IMR-90 (cell line): Measurements from ENCODE around the gene DNAJC5. TPM values are rescaled to one million over a fixed set of nuclear protein-coding genes. Genes with fewer than 3 reads are reported as not detected.

Experiments used
- ATAC-seq: fragments of 200-7000 bp; cut with Tn5 transposase; 2 replicates; pipeline ENCODE4 v1.9.1; 2020; ENCODE audit warnings: low read depth, mild to moderate bottlenecking, moderate library complexity
- BruUV-seq: library from RNA; stranded (reverse); fragments of 400-500 nt; replicated peaks from 2 replicates; lab custom pipeline; 2021; lab: Mats Ljungman, UMichigan
- CTCF ChIA-PET: fragments of 300-600 bp; formaldehyde crosslinking; extraction: SDS; loops from one replicate; lab custom pipeline; 2021; ENCODE audit warnings: antibody characterized with exemption; lab: Yijun Ruan, JAX
- POLR2A ChIA-PET: fragments of 300-600 bp; sonication (Branson Sonifier 250); formaldehyde crosslinking; loops from one replicate; lab custom pipeline; 2022; ENCODE audit warnings: antibody characterized with exemption; ENCODE audit not compliant: unreplicated experiment; lab: Charles Lee
- DNase-seq: peaks from one replicate; pipeline ENCODE4 v3.0.0; 2013
- H2AFZ ChIP-seq: replicated peaks from 2 replicates; pipeline ENCODE3; 2013; ENCODE audit warnings: low read length, mild to moderate bottlenecking; ENCODE audit not compliant: poor library complexity
- H2AK5ac ChIP-seq: 2 replicates; pipeline ENCODE4 v1.6.1; 2013; ENCODE audit warnings: low read depth, low read length, inconsistent platforms
- H2AK9ac ChIP-seq: replicated peaks from 2 replicates; pipeline ENCODE3; 2013; ENCODE audit warnings: mild to moderate bottlenecking, low read depth, low read length, moderate library complexity; ENCODE audit not compliant: poor library complexity
- H2BK120ac ChIP-seq: 2 replicates; pipeline ENCODE4 v1.6.1; 2013; ENCODE audit warnings: low read depth, low read length, inconsistent platforms
- H2BK15ac ChIP-seq: 3 replicates; pipeline ENCODE4 v1.6.1; 2013; ENCODE audit warnings: low read depth, low read length, inconsistent platforms
- H2BK20ac ChIP-seq: 2 replicates; pipeline ENCODE4 v1.6.1; 2013; ENCODE audit warnings: low read depth, mild to moderate bottlenecking, inconsistent platforms, low read length, moderate library complexity
- H2BK5ac ChIP-seq: 2 replicates; pipeline ENCODE4 v1.6.1; 2013; ENCODE audit warnings: mild to moderate bottlenecking, low read depth, low read length, inconsistent platforms; ENCODE audit not compliant: poor library complexity, severe bottlenecking
- H3K14ac ChIP-seq: replicated peaks from 2 replicates; pipeline ENCODE4 v1.6.1; 2013; ENCODE audit warnings: low read depth, low read length, inconsistent platforms
- H3K18ac ChIP-seq: 2 replicates; pipeline ENCODE4 v1.6.1; 2013; ENCODE audit warnings: low read depth, low read length, control low read depth
- H3K23ac ChIP-seq: 2 replicates; pipeline ENCODE4 v1.6.1; 2013; ENCODE audit warnings: low read depth, low read length, inconsistent platforms
- H3K27ac ChIP-seq: 2 replicates; pipeline ENCODE4 v1.5.1; 2013; ENCODE audit warnings: mild to moderate bottlenecking, control low read depth, low read length; ENCODE audit not compliant: insufficient read depth
- H3K27me3 ChIP-seq: 2 replicates; pipeline ENCODE4 v1.6.1; 2013; ENCODE audit warnings: low read length; ENCODE audit not compliant: control insufficient read depth, insufficient read depth
- H3K36me3 ChIP-seq: 2 replicates; pipeline ENCODE4 v1.6.1; 2013; ENCODE audit warnings: low read length, mixed read lengths; ENCODE audit not compliant: control insufficient read depth, insufficient read depth
- H3K4ac ChIP-seq: 2 replicates; pipeline ENCODE4 v1.6.1; 2013; ENCODE audit warnings: low read depth, low read length, inconsistent platforms
- H3K4me1 ChIP-seq: 2 replicates; pipeline ENCODE4 v1.6.1; 2013; ENCODE audit warnings: low read length, mixed read lengths; ENCODE audit not compliant: control insufficient read depth, insufficient read depth
- H3K4me2 ChIP-seq: 2 replicates; pipeline ENCODE4 v1.6.1; 2013; ENCODE audit warnings: low read depth, mild to moderate bottlenecking, control low read depth, low read length, moderate library complexity
- H3K4me3 ChIP-seq: 2 replicates; pipeline ENCODE4 v1.5.1; 2013; ENCODE audit warnings: low read depth, mild to moderate bottlenecking, control low read depth, low read length, moderate library complexity; ENCODE audit not compliant: insufficient read depth
- H3K56ac ChIP-seq: 2 replicates; pipeline ENCODE4 v1.6.1; 2013; ENCODE audit warnings: low read length, inconsistent platforms; ENCODE audit not compliant: insufficient read depth; ENCODE audit errors: extremely low read depth
- H3K79me1 ChIP-seq, 2 experiments: 2 replicates each; pipeline ENCODE4 v1.6.1; 2013; ENCODE audit warnings: low read length in 2 of 2, inconsistent platforms in 1 of 2, low read depth in 1 of 2
- H3K9ac ChIP-seq: 2 replicates; pipeline ENCODE4 v1.6.1; 2013; ENCODE audit warnings: low read depth, low read length, control low read depth
- H3K9me1 ChIP-seq: 2 replicates; pipeline ENCODE4 v1.6.1; 2013; ENCODE audit warnings: low read length, inconsistent platforms; ENCODE audit not compliant: insufficient read depth
- H3K9me3 ChIP-seq: 2 replicates; pipeline ENCODE4 v1.6.1; 2013; ENCODE audit warnings: low read length; ENCODE audit not compliant: control insufficient read depth, insufficient read depth
- H4K20me1 ChIP-seq: 2 replicates; pipeline ENCODE4 v1.6.1; 2013; ENCODE audit warnings: low read length, inconsistent platforms; ENCODE audit not compliant: insufficient read depth
- H4K5ac ChIP-seq: 2 replicates; pipeline ENCODE4 v1.6.1; 2013; ENCODE audit warnings: mild to moderate bottlenecking, low read depth, low read length, control low read depth
- H4K8ac ChIP-seq, 2 experiments: 2 replicates each; pipeline ENCODE4 v1.6.1; 2013; ENCODE audit warnings: low read depth in 2 of 2, low read length in 2 of 2, control low read depth in 1 of 2, inconsistent platforms in 1 of 2
- H4K91ac ChIP-seq: 2 replicates; pipeline ENCODE4 v1.6.1; 2013; ENCODE audit warnings: low read depth, low read length, inconsistent platforms; ENCODE audit not compliant: insufficient read depth
- BHLHE40 ChIP-seq: fragments of 150-350 bp; IDR thresholded peaks from 2 replicates; pipeline ENCODE4 v1.6.1; 2016; ENCODE audit warnings: mild to moderate bottlenecking, low read depth, low read length
- CEBPB ChIP-seq: IDR thresholded peaks from 2 replicates; pipeline ENCODE4 v1.6.1; 2012; ENCODE audit warnings: low read depth, low read length, improper control_type of control experiment
- CHD1 ChIP-seq: IDR thresholded peaks from 2 replicates; pipeline ENCODE4 v1.6.1; 2012; ENCODE audit warnings: low read depth, low read length, improper control_type of control experiment
- FOS ChIP-seq: fragments of 150-350 bp; IDR thresholded peaks from 2 replicates; pipeline ENCODE4 v1.6.1; 2016; ENCODE audit warnings: low read depth, low read length
- MAFK ChIP-seq: IDR thresholded peaks from 2 replicates; pipeline ENCODE4 v1.6.1; 2012; ENCODE audit warnings: low read depth, low read length, improper control_type of control experiment
- MAZ ChIP-seq: IDR thresholded peaks from 2 replicates; pipeline ENCODE4 v1.6.1; 2012; ENCODE audit warnings: low read depth, mild to moderate bottlenecking, low read length, improper control_type of control experiment, moderate library complexity, borderline replicate concordance
- MXI1 ChIP-seq: IDR thresholded peaks from 2 replicates; pipeline ENCODE4 v1.6.1; 2012; ENCODE audit warnings: low read depth, mild to moderate bottlenecking, low read length, moderate library complexity, borderline replicate concordance
- NFE2L2 ChIP-seq: fragments of 150-350 bp; IDR thresholded peaks from 2 replicates; pipeline ENCODE4 v1.6.1; 2016; ENCODE audit warnings: low read depth, mild to moderate bottlenecking, low read length
- POLR2A ChIP-seq: IDR thresholded peaks from 2 replicates; pipeline ENCODE4 v1.6.1; 2012; ENCODE audit warnings: mild to moderate bottlenecking, low read depth, low read length
- RAD21 ChIP-seq: IDR thresholded peaks from 2 replicates; pipeline ENCODE4 v1.6.1; 2012; ENCODE audit warnings: low read length, improper control_type of control experiment
- RCOR1 ChIP-seq: IDR thresholded peaks from 2 replicates; pipeline ENCODE4 v1.6.1; 2012; ENCODE audit warnings: mild to moderate bottlenecking, low read length, improper control_type of control experiment; ENCODE audit not compliant: insufficient replicate concordance
- RFX5 ChIP-seq: IDR thresholded peaks from 2 replicates; pipeline ENCODE4 v1.8.0; 2012; ENCODE audit warnings: low read depth, mild to moderate bottlenecking, low read length, moderate library complexity
- SMC3 ChIP-seq: fragments of 150-350 bp; IDR thresholded peaks from 2 replicates; pipeline ENCODE4 v1.6.1; 2016; ENCODE audit warnings: low read depth, mild to moderate bottlenecking, antibody characterized with exemption, low read length, moderate library complexity
- WGBS, 2 experiments: methylation state at CpG; one replicate each; pipeline versions ENCODE4 v1.1.5 to v1.1.7; 2013; ENCODE audit warnings: missing lambda C conversion rate in 2 of 2; ENCODE audit not compliant: insufficient read length in 1 of 2; ENCODE audit errors: extremely low coverage in 2 of 2; 5-methylcytosine and 5-hydroxymethylcytosine counted together
- dilution Hi-C: fragments of 300-500 bp; cut with HindIII; formaldehyde crosslinking; loops from one replicate; pipeline ENCODE4 v1.14.3; 2018; ENCODE audit warnings: low sequenced_read_pairs; ENCODE audit not compliant: unreplicated experiment
- in situ Hi-C: fragments of 300-500 bp; cut with MboI; formaldehyde crosslinking; loops from 3 replicates; pipeline ENCODE4 v1.14.3; 2019; ENCODE audit warnings: low sequenced_read_pairs, inconsistent platforms, mixed read lengths
- intact Hi-C: fragments of 100-400 bp; cut with micrococcal nuclease; formaldehyde crosslinking; loops from 2 replicates; pipeline ENCODE4 v1.10.0; 2022
- polyA plus RNA-seq, 3 experiments: library from polyadenylated mRNA; depleted of rRNA; stranded (reverse); fragments of >200 nt; gene quantifications; 2 replicates each; pipeline ENCODE4 v1.2.3, GENCODE V29; 2012; ENCODE audit warnings: low replicate concordance in 1 of 3
- total RNA-seq: library from RNA; depleted of rRNA; stranded (reverse); fragments of >200 nt; gene quantifications from 2 replicates; pipeline ENCODE4 v1.2.3, GENCODE V29; 2012
- TF ChIP-seq, protein P1 (sequence below): fragments of 150-350 bp; IDR thresholded peaks from 2 replicates; pipeline ENCODE4 v1.6.1; 2016; ENCODE audit warnings: low read depth, mild to moderate bottlenecking, low read length, moderate library complexity, borderline replicate concordance
- TF ChIP-seq, protein P2 (sequence below): fragments of 150-350 bp; IDR thresholded peaks from 2 replicates; pipeline ENCODE4 v1.6.1; 2017; ENCODE audit warnings: mild to moderate bottlenecking, antibody characterized with exemption, low read length, low read depth
- TF ChIP-seq, protein P3 (sequence below): conservative IDR thresholded peaks from 2 replicates; pipeline ENCODE4 v1.5.1; 2012; ENCODE audit warnings: mild to moderate bottlenecking, low read depth, low read length, improper control_type of control experiment

Gene DNAJC5
- total and polyA plus RNA-seq, 2 of the 4 experiments (the other 2 are of a cell fraction), result 35.6 to 45.2 TPM

DNA sequence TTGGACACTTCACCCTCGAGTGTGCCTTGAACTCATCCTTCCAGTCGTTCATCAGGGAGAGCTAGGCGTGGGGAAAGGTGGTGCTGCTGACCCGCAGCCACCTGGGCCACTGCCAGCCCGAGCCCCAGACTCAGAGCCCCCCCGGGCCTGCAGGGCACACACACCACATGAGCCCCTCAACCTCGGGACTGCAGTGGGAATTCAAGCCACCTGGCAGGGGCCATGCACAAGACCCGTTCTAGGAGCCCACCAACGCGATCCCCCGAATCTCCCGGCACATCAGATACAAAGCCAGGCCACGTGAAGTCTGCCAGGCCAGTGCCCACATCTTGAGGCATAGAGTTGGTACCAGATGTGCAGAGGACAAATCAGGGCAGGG is 72.0 kb downstream of the DNAJC5 start:
- Histone ChIP-seq H2BK120ac (no peak overlapping the region), H3K79me1 (peaks cover 12 to 25% of the 10 kb centered on the region in 2 experiments), H2AFZ (no peak overlapping the region), H3K4me3 (no peak overlapping the region), H2BK5ac (no peak overlapping the region), H3K27me3 (no peaks in the 10 kb centered on the region), H4K20me1 (no peaks in the 10 kb centered on the region; the same call in 1 of the 2 replicates), H3K36me3 (peaks cover 44% of the 10 kb centered on the region), H4K91ac (no peak overlapping the region), H4K8ac (no peak overlapping the region), H2BK15ac (no peak overlapping the region), H2AK9ac (no peak overlapping the region), H3K56ac (no peak overlapping the region), H3K9me1 (peaks cover 3% of the 10 kb centered on the region; the same call in 1 of the 2 replicates), H3K4me1 (peaks cover 7% of the 10 kb centered on the region), H3K23ac (no peak overlapping the region), H3K9me3 (no peaks in the 10 kb centered on the region), H4K5ac (no peak overlapping the region), H3K27ac (no peak overlapping the region), H3K4me2 (no peak overlapping the region), H3K18ac (no peak overlapping the region), H2BK20ac (no peak overlapping the region), H3K14ac (no peak overlapping the region), H3K9ac (no peak overlapping the region), H3K4ac (no peak overlapping the region), H2AK5ac (no peak overlapping the region)
- ChIA-PET CTCF (no interaction called here), POLR2A (no interaction called here)
- in situ Hi-C loops (no loop called here), intact Hi-C loops (no loop called here), dilution Hi-C loops (no loop called here)
- TF ChIP-seq POLR2A (no peak), NFE2L2 (no peak), CHD1 (no peak), RAD21 (no peak), RCOR1 (no peak), SMC3 (no peak), MAZ (no peak), BHLHE40 (no peak), MAFK (no peak), RFX5 (no peak), CEBPB (no peak), MXI1 (no peak), FOS (no peak)
- TF ChIP-seq, protein P1, sequence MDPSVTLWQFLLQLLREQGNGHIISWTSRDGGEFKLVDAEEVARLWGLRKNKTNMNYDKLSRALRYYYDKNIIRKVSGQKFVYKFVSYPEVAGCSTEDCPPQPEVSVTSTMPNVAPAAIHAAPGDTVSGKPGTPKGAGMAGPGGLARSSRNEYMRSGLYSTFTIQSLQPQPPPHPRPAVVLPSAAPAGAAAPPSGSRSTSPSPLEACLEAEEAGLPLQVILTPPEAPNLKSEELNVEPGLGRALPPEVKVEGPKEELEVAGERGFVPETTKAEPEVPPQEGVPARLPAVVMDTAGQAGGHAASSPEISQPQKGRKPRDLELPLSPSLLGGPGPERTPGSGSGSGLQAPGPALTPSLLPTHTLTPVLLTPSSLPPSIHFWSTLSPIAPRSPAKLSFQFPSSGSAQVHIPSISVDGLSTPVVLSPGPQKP, result no peak
- TF ChIP-seq, protein P2, sequence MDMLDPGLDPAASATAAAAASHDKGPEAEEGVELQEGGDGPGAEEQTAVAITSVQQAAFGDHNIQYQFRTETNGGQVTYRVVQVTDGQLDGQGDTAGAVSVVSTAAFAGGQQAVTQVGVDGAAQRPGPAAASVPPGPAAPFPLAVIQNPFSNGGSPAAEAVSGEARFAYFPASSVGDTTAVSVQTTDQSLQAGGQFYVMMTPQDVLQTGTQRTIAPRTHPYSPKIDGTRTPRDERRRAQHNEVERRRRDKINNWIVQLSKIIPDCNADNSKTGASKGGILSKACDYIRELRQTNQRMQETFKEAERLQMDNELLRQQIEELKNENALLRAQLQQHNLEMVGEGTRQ, result no peak
- TF ChIP-seq, protein P3, sequence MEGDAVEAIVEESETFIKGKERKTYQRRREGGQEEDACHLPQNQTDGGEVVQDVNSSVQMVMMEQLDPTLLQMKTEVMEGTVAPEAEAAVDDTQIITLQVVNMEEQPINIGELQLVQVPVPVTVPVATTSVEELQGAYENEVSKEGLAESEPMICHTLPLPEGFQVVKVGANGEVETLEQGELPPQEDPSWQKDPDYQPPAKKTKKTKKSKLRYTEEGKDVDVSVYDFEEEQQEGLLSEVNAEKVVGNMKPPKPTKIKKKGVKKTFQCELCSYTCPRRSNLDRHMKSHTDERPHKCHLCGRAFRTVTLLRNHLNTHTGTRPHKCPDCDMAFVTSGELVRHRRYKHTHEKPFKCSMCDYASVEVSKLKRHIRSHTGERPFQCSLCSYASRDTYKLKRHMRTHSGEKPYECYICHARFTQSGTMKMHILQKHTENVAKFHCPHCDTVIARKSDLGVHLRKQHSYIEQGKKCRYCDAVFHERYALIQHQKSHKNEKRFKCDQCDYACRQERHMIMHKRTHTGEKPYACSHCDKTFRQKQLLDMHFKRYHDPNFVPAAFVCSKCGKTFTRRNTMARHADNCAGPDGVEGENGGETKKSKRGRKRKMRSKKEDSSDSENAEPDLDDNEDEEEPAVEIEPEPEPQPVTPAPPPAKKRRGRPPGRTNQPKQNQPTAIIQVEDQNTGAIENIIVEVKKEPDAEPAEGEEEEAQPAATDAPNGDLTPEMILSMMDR, result no peak
- BruUV-seq, result no TSS peak
- no peak for ATAC-seq
- DNase-seq, result no peak
- WGBS, 2 experiments, result 93% methylated on average over 5 of the region's 13 CpGs; no CpG with 5 or more reads in 1 of the 2 experiments
